Uterus (tissue), 2 donors: ENCODE results near the gene KLRF1.

Experiments
- CTCF ChIP-seq, 4 experiments: fragments of 200-600 bp in 2 of 4; fragments of 450-650 bp in 2 of 4; sonication (generic) in 2 of 4; IDR thresholded peaks; one replicate each; pipeline ENCODE4 v1.5.1; 2016 to 2019; ENCODE audit warnings: antibody characterized with exemption in 4 of 4, mild to moderate bottlenecking in 2 of 4, moderate library complexity in 1 of 4
- POLR2A ChIP-seq, 2 donors: fragments of 450-650 bp; IDR thresholded peaks; one replicate each; pipeline ENCODE4 v1.6.1; 2016; ENCODE audit warnings: antibody characterized with exemption in 2 of 2, mild to moderate bottlenecking in 1 of 2, moderate library complexity in 1 of 2

DNA sequence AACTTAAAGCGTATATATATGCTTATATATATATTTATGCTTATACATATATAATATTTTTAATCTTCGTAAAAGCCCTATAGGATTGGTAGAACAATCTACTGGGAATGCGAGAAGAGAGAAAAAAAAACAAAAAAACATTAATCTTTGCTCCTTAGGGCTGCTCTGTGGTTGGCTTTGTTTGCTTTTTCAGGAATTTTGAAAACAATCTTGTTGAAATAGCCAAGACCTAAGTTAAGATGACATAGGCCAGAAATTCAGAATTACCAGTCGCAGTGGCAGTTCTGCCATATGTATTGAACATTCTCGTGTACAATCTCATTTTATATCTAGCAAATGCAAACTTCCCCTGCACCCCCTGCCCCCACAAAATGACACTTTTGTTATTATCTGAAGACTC is 54.7 kb downstream of the KLRF1 start:
- TF ChIP-seq CTCF (IDR thresholded peaks at IDR 0.05) (no peak), POLR2A (IDR thresholded peaks at IDR 0.05) (no peak)
